Measurements from ENCODE around the gene R3HCC1L.
A peak's percentile ranks its signal among the peaks of the same experiment; 100 is the strongest.

Gene R3HCC1L

GRCh38 chr10:98209441-98209840 lies 75.0 kb downstream of the R3HCC1L start:
- DNase-seq (ENCODE audit: low read depth) = no peak
- no peak overlapping the region for H3K4me3 ChIP-seq (ENCODE audit: low read length)
- TF ChIP-seq CTCF (IDR thresholded peaks at IDR 0.05; ENCODE audit: insufficient read depth, low read depth, low read length, missing control alignments) = no peak

GRCh38 chr10:98212196-98212595 lies 77.7 kb downstream of the R3HCC1L start:
- no peak overlapping the region for H3K4me3 ChIP-seq (ENCODE audit: low read length)
- DNase-seq (ENCODE audit: low read depth) = peak; percentile 79
- no peak for TF ChIP-seq CTCF (IDR thresholded peaks at IDR 0.05; ENCODE audit: insufficient read depth, low read depth, low read length, missing control alignments)

DNA sequence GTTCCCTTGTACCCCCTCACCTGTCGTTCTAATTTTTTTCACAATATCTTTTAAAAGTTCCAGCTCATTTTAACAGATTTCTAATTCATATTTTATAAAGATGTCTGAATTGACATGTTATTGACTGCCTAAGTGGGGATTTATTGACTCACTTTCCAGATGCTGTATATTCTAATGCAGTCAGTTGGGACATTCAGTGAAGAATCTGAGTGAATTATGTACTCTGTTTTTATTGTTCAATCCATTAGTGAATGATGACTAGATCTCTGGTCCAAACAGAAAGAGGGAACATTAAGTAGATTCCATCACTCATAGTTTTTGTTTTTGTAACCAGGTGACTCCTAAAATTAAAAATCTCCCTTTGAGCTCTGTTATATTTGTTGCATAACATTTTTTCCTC lies 79.3 kb downstream of the R3HCC1L start:
- DNase-seq (ENCODE audit: low read depth) = no peak
- no peak overlapping the region for H3K4me3 ChIP-seq (ENCODE audit: low read length)
- TF ChIP-seq CTCF (IDR thresholded peaks at IDR 0.05; ENCODE audit: insufficient read depth, low read depth, low read length, missing control alignments) = no peak

- no peak overlapping the region for H3K4me3 ChIP-seq (ENCODE audit: low read length)
- TF ChIP-seq CTCF (IDR thresholded peaks at IDR 0.05; ENCODE audit: insufficient read depth, low read depth, low read length, missing control alignments) = no peak
- no peak for DNase-seq (ENCODE audit: low read depth)
Measured at GRCh38 chr10:98215373-98215772, 80.9 kb downstream of the R3HCC1L start.

DNA sequence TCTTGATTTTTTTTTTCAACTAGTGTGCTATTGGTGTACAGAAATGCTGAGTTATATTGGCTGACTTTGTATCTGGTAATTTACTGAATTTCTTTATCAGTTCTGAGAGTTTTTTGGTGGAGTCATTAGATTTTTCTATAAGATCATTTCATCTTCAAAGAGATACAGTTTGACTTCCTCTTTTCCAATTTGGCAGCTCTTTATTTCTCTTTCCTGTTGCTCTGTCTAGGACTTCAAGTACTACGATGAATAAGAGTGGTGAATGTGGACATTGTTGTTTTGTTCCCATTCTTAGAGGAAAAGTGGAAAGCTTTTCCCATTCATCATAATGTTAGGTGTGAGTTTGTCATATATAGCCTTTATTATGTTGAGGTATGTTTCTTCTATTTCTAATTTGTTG lies 83.3 kb downstream of the R3HCC1L start:
- DNase-seq (ENCODE audit: low read depth) = no peak

DNA sequence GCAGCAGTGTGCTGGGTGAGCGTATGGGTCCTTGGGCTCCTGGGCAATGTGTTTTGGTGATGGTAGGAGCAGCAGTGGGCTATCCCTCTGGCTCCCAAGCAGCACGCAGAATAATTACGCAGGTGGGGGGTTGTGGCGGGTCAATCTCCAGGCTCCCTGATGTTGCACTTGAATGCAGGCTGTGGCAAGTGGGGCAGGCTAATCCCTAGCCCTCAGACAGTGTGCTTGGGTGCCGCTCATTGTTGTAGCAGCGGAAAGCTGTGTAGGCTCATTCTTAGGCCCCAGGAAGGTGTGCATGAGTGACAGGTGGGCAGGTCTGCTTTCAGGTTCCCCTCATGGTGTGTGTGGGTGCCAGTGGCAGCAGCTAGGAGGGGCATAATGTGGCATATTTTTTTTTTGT lies 89.4 kb downstream of the R3HCC1L start:
- TF ChIP-seq CTCF (IDR thresholded peaks at IDR 0.05; ENCODE audit: insufficient read depth, low read depth, low read length, missing control alignments) = no peak
- DNase-seq (ENCODE audit: low read depth) = no peak
- no peak overlapping the region for H3K4me3 ChIP-seq (ENCODE audit: low read length)

More for the DNA sequence above, 83.3 kb downstream of the R3HCC1L start:
- no peak for TF ChIP-seq CTCF (IDR thresholded peaks at IDR 0.05; ENCODE audit: insufficient read depth, low read depth, low read length, missing control alignments)
- H3K4me3 ChIP-seq (ENCODE audit: low read length) = no peak overlapping the region

GRCh38 chr10:98224509-98224908 lies 90.1 kb downstream of the R3HCC1L start:
- no peak for DNase-seq (ENCODE audit: low read depth)
- no peak overlapping the region for H3K4me3 ChIP-seq (ENCODE audit: low read length)
- TF ChIP-seq CTCF (IDR thresholded peaks at IDR 0.05; ENCODE audit: insufficient read depth, low read depth, low read length, missing control alignments) = no peak

Data from epithelial cell of esophagus (primary cell).